Smooth muscle cell (in vitro differentiated cells): Measurements from ENCODE around the gene MASP2. TPM values are rescaled to one million over a fixed set of nuclear protein-coding genes. Genes with fewer than 3 reads are reported as not detected.

Experiments
- DNase-seq: peaks from one replicate; lab custom pipeline; 2025; ENCODE audit not compliant: unreplicated experiment; lab: John Stamatoyannopoulos, UW
- H2AFZ ChIP-seq: fragments of 200-600 bp; sonication (generic); 2 replicates; pipeline ENCODE4 v1.6.0; 2016; ENCODE audit warnings: antibody characterized with exemption, low read depth, mild to moderate bottlenecking
- H3F3A ChIP-seq: fragments of 200-600 bp; sonication (generic); 2 replicates; pipeline ENCODE4 v1.6.0; 2017; ENCODE audit warnings: antibody characterized with exemption, low read depth
- H3K27ac ChIP-seq: fragments of 200-600 bp; sonication (generic); 2 replicates; pipeline ENCODE4 v1.5.1; 2016; ENCODE audit warnings: low read depth, mild to moderate bottlenecking
- H3K27me3 ChIP-seq: fragments of 200-600 bp; sonication (generic); 2 replicates; pipeline ENCODE4 v1.6.1; 2016; ENCODE audit warnings: low read depth, mild to moderate bottlenecking
- H3K36me3 ChIP-seq: fragments of 200-600 bp; sonication (generic); 2 replicates; pipeline ENCODE4 v1.5.1; 2016; ENCODE audit warnings: low read depth
- H3K4me1 ChIP-seq: fragments of 200-600 bp; sonication (generic); 2 replicates; pipeline ENCODE4 v1.5.1; 2016; ENCODE audit warnings: low read depth
- H3K4me2 ChIP-seq: fragments of 200-600 bp; sonication (generic); 2 replicates; pipeline ENCODE4 v1.6.0; 2016; ENCODE audit warnings: mild to moderate bottlenecking
- H3K4me3 ChIP-seq: fragments of 200-600 bp; sonication (generic); 2 replicates; pipeline ENCODE4 v1.5.1; 2016; ENCODE audit warnings: mild to moderate bottlenecking
- H3K79me2 ChIP-seq: fragments of 200-600 bp; sonication (generic); 2 replicates; pipeline ENCODE4 v1.6.0; 2016; ENCODE audit warnings: low read depth, mild to moderate bottlenecking
- H3K9ac ChIP-seq: fragments of 200-600 bp; sonication (generic); 2 replicates; pipeline ENCODE4 v1.6.0; 2016; ENCODE audit warnings: low read depth
- H3K9me3 ChIP-seq: fragments of 200-600 bp; sonication (generic); replicated peaks from 2 replicates; pipeline ENCODE4 v1.5.1; 2016; ENCODE audit warnings: low read depth
- H4K20me1 ChIP-seq: fragments of 200-600 bp; sonication (generic); 2 replicates; pipeline ENCODE4 v1.6.0; 2016; ENCODE audit warnings: low read depth
- WGBS: methylation state at CpG from one replicate; pipeline ENCODE4 v1.1.7; 2016; ENCODE audit warnings: low lambda C conversion rate; 5-methylcytosine and 5-hydroxymethylcytosine counted together
- polyA plus RNA-seq: library from polyadenylated mRNA; unstranded; fragments of >200 nt; fragmentation: Nextera tagmentation; extraction: Ambion mirVana; gene quantifications from 2 replicates; pipeline ENCODE4 v1.2.1, GENCODE V29; 2016
- total RNA-seq: library from RNA; depleted of rRNA; stranded (reverse); fragments of >200 nt; gene quantifications from 2 replicates; pipeline ENCODE4 v1.2.3, GENCODE V29; 2014
- TF ChIP-seq, protein P1 (sequence below): fragments of 200-600 bp; sonication (generic); IDR thresholded peaks from 2 replicates; pipeline ENCODE4 v1.5.1; 2017; ENCODE audit warnings: borderline replicate concordance, mild to moderate bottlenecking, antibody characterized with exemption; ENCODE audit not compliant: insufficient read depth, poor library complexity, severe bottlenecking

Gene MASP2
- total and polyA plus RNA-seq, 2 experiments from 2014 or later, result 0.26 TPM; not detected in 1

DNA sequence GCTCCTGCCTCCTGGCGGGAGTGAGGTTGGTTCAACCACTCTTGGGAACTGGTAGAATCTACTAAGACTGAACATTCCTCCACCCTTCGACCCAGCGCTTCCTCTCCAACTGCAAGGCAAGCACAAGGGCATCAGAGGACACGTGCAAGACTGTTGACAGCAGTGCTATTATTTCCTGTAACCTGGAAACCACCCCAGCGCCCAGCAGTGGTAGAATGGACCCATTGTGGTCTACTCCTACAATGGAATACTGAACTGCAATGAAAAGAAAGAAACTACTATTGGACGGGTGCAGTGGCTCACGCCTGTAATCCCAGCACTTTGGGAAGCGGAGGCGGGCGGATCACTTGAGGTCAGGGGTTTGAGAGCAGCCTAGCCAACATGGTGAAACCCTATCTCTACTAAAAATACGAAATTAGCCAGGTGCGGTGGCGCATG lies 67.5 kb downstream of the MASP2 start:
- no peaks in the 10 kb centered on the region for H3F3A ChIP-seq
- H3K4me1 ChIP-seq, result peaks cover 23% of the 10 kb centered on the region
- no peak for DNase-seq
- no peak overlapping the region for H3K9ac ChIP-seq
- H3K36me3 ChIP-seq, result no peaks in the 10 kb centered on the region
- H3K27ac ChIP-seq, result no peak overlapping the region
- no peaks in the 10 kb centered on the region for H3K9me3 ChIP-seq
- TF ChIP-seq, protein P1, sequence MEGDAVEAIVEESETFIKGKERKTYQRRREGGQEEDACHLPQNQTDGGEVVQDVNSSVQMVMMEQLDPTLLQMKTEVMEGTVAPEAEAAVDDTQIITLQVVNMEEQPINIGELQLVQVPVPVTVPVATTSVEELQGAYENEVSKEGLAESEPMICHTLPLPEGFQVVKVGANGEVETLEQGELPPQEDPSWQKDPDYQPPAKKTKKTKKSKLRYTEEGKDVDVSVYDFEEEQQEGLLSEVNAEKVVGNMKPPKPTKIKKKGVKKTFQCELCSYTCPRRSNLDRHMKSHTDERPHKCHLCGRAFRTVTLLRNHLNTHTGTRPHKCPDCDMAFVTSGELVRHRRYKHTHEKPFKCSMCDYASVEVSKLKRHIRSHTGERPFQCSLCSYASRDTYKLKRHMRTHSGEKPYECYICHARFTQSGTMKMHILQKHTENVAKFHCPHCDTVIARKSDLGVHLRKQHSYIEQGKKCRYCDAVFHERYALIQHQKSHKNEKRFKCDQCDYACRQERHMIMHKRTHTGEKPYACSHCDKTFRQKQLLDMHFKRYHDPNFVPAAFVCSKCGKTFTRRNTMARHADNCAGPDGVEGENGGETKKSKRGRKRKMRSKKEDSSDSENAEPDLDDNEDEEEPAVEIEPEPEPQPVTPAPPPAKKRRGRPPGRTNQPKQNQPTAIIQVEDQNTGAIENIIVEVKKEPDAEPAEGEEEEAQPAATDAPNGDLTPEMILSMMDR, result no peak
- peaks cover 42% of the 10 kb centered on the region for H3K27me3 ChIP-seq
- WGBS, result 89% methylated on average over 13 of the region's 13 CpGs
- no peaks in the 10 kb centered on the region for H4K20me1 ChIP-seq
- no peak overlapping the region for H2AFZ ChIP-seq
- no peak overlapping the region for H3K4me3 ChIP-seq
- H3K4me2 ChIP-seq, result no peak overlapping the region
- no peaks in the 10 kb centered on the region for H3K79me2 ChIP-seq

DNA sequence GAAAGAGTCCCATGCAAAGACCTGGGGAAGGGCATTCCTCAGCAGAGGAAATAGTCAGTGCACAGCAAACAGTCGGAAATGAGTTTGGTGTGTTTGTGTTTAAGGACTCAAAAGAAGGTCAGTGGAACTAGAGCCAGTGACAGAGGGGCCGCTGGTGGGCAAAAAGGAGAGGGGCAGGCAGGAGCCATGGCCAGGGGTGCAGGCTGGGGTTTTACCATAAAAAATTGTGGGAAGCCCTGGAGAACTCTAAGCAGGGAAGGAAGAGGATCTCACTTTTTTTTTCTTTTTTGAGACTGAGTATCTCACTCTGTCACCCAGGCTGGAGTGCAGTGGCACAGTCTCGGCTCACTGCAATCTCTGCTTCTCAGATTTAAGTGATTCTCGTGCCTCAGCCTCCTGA lies 68.3 kb downstream of the MASP2 start:
- H4K20me1 ChIP-seq, result no peaks in the 10 kb centered on the region
- no peak overlapping the region for H2AFZ ChIP-seq
- H3K4me2 ChIP-seq, result no peak overlapping the region
- no peaks in the 10 kb centered on the region for H3F3A ChIP-seq
- TF ChIP-seq, protein P1, result no peak
- H3K27me3 ChIP-seq, result peaks cover 44% of the 10 kb centered on the region
- peaks cover 23% of the 10 kb centered on the region for H3K4me1 ChIP-seq
- 91% methylated on average over 4 of the region's 4 CpGs for WGBS
- no peaks in the 10 kb centered on the region for H3K79me2 ChIP-seq
- H3K9ac ChIP-seq, result no peak overlapping the region
- no peaks in the 10 kb centered on the region for H3K36me3 ChIP-seq
- DNase-seq, result no peak
- H3K27ac ChIP-seq, result no peak overlapping the region
- H3K4me3 ChIP-seq, result no peak overlapping the region
- no peaks in the 10 kb centered on the region for H3K9me3 ChIP-seq

Other genes starting within 250 kb of the MASP2 start
- 69.7 and 105 TPM in 2 replicates for gene TARDBP, start 34.6 kb downstream of the MASP2 start, total RNA-seq
- 90.6 and 103 TPM in 2 replicates for gene TARDBP, start 34.6 kb downstream of the MASP2 start, polyA plus RNA-seq
- 30.7 and 43.9 TPM in 2 replicates for gene SRM, start 12.8 kb upstream of the MASP2 start, total RNA-seq
- 294 and 355 TPM in 2 replicates for gene SRM, start 12.8 kb upstream of the MASP2 start, polyA plus RNA-seq
- 59.2 and 59.9 TPM in 2 replicates for gene EXOSC10, start 52.6 kb upstream of the MASP2 start, total RNA-seq
- gene EXOSC10, start 52.6 kb upstream of the MASP2 start, polyA plus RNA-seq, result 49.2 and 68.1 TPM in 2 replicates
- 0.22 TPM in 1 of 2 replicates, not detected in the other for gene ANGPTL7, start 142.1 kb upstream of the MASP2 start, total RNA-seq
- 0.31 and 0.40 TPM in 2 replicates for gene ANGPTL7, start 142.1 kb upstream of the MASP2 start, polyA plus RNA-seq
- gene MTOR, start 215.3 kb upstream of the MASP2 start, total RNA-seq, result 26.8 and 26.9 TPM in 2 replicates
- gene MTOR, start 215.3 kb upstream of the MASP2 start, polyA plus RNA-seq, result 11.2 and 13.4 TPM in 2 replicates
- gene UBIAD1, start 226.0 kb upstream of the MASP2 start, total RNA-seq, result 4.7 and 5.8 TPM in 2 replicates
- gene UBIAD1, start 226.0 kb upstream of the MASP2 start, polyA plus RNA-seq, result 7.9 and 12.7 TPM in 2 replicates